K562 treated with DMSO at 1 percent for 24 hours (cell line): ENCODE results near the gene IKBIP. TPM values are rescaled to one million over a fixed set of nuclear protein-coding genes. Genes with fewer than 3 reads are reported as not detected.

Experiments used
- total RNA-seq: library from RNA; unstranded; fragments of 300-600 nt; gene quantifications from 2 replicates; pipeline ENCODE4 v1.2.3, GENCODE V29; 2022; ENCODE audit warnings: low read depth; ENCODE audit not compliant: insufficient read depth

Gene IKBIP, protein sequence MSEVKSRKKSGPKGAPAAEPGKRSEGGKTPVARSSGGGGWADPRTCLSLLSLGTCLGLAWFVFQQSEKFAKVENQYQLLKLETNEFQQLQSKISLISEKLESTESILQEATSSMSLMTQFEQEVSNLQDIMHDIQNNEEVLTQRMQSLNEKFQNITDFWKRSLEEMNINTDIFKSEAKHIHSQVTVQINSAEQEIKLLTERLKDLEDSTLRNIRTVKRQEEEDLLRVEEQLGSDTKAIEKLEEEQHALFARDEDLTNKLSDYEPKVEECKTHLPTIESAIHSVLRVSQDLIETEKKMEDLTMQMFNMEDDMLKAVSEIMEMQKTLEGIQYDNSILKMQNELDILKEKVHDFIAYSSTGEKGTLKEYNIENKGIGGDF
- total RNA-seq: 9.4 and 10.9 TPM in 2 replicates

DNA sequence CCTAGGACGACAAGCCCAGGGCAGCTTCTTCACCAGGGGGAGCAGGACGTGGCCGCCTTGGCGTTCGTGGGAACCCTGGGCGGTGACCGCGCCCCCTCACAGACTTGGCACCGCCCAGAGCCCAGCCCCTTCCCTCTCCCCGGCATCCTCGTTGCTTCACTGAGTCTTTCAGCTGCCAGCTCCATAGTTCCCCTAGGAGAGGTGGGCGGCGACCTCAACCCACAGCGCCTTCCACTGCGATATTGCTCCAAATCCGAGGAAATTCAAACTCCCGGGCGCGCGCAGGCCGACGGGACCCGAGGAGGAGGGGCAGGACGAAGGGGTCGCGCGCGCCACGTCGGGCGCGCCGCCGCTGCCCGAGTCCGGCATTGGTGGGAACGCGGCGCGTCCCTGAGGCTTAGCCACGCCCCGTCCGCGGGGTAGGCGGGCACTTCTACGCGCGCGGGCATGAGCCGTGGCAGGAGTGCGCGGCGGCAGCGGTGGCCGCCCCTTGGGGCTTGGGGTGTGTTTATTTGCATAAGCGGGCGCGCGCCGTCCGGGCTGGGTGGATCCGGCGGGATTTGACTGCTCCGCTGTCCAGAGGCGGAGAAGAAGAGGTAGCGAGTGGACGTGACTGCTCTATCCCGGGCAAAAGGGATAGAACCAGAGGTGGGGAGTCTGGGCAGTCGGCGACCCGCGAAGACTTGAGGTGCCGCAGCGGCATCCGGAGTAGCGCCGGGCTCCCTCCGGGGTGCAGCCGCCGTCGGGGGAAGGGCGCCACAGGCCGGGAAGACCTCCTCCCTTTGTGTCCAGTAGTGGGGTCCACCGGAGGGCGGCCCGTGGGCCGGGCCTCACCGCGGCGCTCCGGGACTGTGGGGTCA is at the start of gene IKBIP, which contains the start of gene APAF1:
Gene IKBIP (minus strand): TSS at position 77 of the 860 bp plus-strand sequence. CDS start 87 bp downstream, outside the sequence.
Gene APAF1 (plus strand): TSS at position 579 of the 860 bp plus-strand sequence. CDS start 3,070 bp downstream, outside the sequence.

DNA sequence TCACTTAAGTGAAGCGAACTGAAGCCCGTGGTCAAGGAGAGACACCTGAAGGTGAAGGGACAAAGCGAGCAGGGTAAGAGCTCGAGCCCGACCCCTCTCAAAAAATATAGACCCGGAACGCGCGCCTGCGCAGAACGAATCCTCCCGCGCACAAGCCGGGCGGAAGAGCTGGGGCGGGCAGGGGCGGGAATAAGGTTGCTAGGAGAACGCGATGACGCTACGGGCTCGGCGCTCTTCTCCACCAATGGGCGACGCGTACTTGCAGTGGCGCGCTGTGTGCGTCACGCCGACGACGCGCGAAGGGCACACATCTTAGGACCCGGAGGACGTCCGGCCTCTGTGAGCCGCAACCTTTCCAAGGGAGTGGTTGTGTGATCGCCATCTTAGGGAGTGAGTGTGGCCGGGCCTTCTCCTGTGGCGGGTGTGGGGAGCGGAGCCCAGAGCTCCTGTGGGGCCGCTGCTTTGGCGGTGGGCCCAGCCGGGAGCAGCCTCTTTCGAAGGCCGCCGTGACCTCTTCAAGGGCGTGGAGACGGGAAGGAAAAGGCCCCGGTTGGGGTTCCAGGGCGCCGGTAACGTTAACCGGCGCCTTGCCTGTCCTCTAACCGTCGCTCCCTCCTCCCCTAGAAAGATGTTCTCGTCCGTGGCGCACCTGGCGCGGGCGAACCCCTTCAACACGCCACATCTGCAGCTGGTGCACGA is 51.1 kb downstream of the IKBIP start, which contains the start of gene SLC25A3:
Gene SLC25A3 (plus strand): TSS at position 336 of the 699 bp plus-strand sequence. CDS start 293 bp downstream, at position 629.

Other genes starting within 250 kb of the IKBIP start
- 112 and 125 TPM in 2 replicates for gene TMPO, start 129.2 kb downstream of the IKBIP start, total RNA-seq
- 440 and 449 TPM in 2 replicates for gene SLC25A3, start 51.1 kb downstream of the IKBIP start, total RNA-seq
- 8.7 and 12.8 TPM in 2 replicates for gene APAF1, start 502 bp upstream of the IKBIP start, total RNA-seq